KG1 (cell line): ENCODE results near the gene STK32C.

Source experiments
- DNase-seq: peaks from one replicate; lab custom pipeline; 2025; lab: John Stamatoyannopoulos, UW

The STK32C gene

GRCh38 chr10:132265890-132266496 lies 41.8 kb downstream of the STK32C start:
- no peak for DNase-seq

- DNase-seq = no peak
Observed at GRCh38 chr10:132264966-132265889, 42.5 kb downstream of the STK32C start.

GRCh38 chr10:132264306-132264950 lies 43.3 kb downstream of the STK32C start:
- DNase-seq = no peak

GRCh38 chr10:132263866-132264265 lies 43.9 kb downstream of the STK32C start:
- DNase-seq = no peak

- DNase-seq = no peak
Observed at GRCh38 chr10:132259702-132260482, 47.9 kb downstream of the STK32C start.

- DNase-seq = no peak
Observed at GRCh38 chr10:132258423-132258822, 49.3 kb downstream of the STK32C start.

GRCh38 chr10:132257907-132258306 lies 49.8 kb downstream of the STK32C start:
- DNase-seq = no peak

- DNase-seq = no peak
Observed at GRCh38 chr10:132257271-132257670, 50.5 kb downstream of the STK32C start.

- DNase-seq = no peak
Observed at GRCh38 chr10:132256866-132257265, 50.9 kb downstream of the STK32C start.

GRCh38 chr10:132255489-132256344 lies 52.0 kb downstream of the STK32C start:
- no peak for DNase-seq

GRCh38 chr10:132254841-132255240 lies 52.9 kb downstream of the STK32C start:
- DNase-seq = no peak

GRCh38 chr10:132253092-132253687 lies 54.6 kb downstream of the STK32C start:
- DNase-seq = no peak

GRCh38 chr10:132252412-132252811 lies 55.3 kb downstream of the STK32C start:
- DNase-seq = no peak

GRCh38 chr10:132251928-132252327 lies 55.8 kb downstream of the STK32C start:
- no peak for DNase-seq

- DNase-seq = no peak
Observed at GRCh38 chr10:132250481-132251475, 57.0 kb downstream of the STK32C start.

GRCh38 chr10:132249824-132250375 lies 57.9 kb downstream of the STK32C start:
- DNase-seq = no peak

- DNase-seq = no peak
Observed at GRCh38 chr10:132249226-132249724, 58.5 kb downstream of the STK32C start.

GRCh38 chr10:132248455-132249225 lies 59.1 kb downstream of the STK32C start:
- no peak for DNase-seq
